H1 (cell line): ENCODE results near the gene SPC24.

Experiments used
- CTCF ChIP-seq, 3 experiments: IDR thresholded peaks; 1 replicate in 2 of 3; 2 replicates in 1 of 3; pipeline versions ENCODE4 v1.5.1 to v1.6.1; 2011; ENCODE audit warnings: low read length in 3 of 3, mild to moderate bottlenecking in 3 of 3, inconsistent platforms in 2 of 3, low read depth in 1 of 3, moderate library complexity in 1 of 3; ENCODE audit not compliant: insufficient read depth in 1 of 3; ENCODE audit errors: control extremely low read depth in 1 of 3
- EP300 ChIP-seq, 2 experiments: IDR thresholded peaks; 1 replicate in 1 of 2; 2 replicates in 1 of 2; pipeline ENCODE4 v1.6.1; 2011 to 2012; ENCODE audit warnings: low read depth in 2 of 2, low read length in 2 of 2, mild to moderate bottlenecking in 2 of 2, borderline replicate concordance in 1 of 2, inconsistent platforms in 1 of 2, moderate library complexity in 1 of 2
- EZH2 ChIP-seq: fragments of 200-600 bp; sonication (generic); IDR thresholded peaks from 2 replicates; pipeline ENCODE4 v1.7.1; 2012; ENCODE audit warnings: low read depth, mild to moderate bottlenecking, moderate library complexity, low read length, inconsistent platforms; ENCODE audit not compliant: severe bottlenecking
- KDM4A ChIP-seq: IDR thresholded peaks from one replicate; pipeline ENCODE4 v1.7.1; 2012; ENCODE audit warnings: low read depth, mild to moderate bottlenecking, moderate library complexity, low read length, inconsistent platforms; ENCODE audit not compliant: severe bottlenecking
- RXRA ChIP-seq: IDR thresholded peaks from 2 replicates; pipeline ENCODE4 v1.6.1; 2011; ENCODE audit warnings: low read depth, mild to moderate bottlenecking, low read length, moderate library complexity; ENCODE audit not compliant: insufficient read depth
- SUZ12 ChIP-seq: fragments of 200-600 bp; sonication (generic); IDR thresholded peaks from 2 replicates; pipeline ENCODE4 v1.6.1; 2012; ENCODE audit warnings: mild to moderate bottlenecking, inconsistent platforms, low read length, moderate library complexity, mixed read lengths
- TEAD4 ChIP-seq: IDR thresholded peaks from 2 replicates; pipeline ENCODE4 v1.6.1; 2012; ENCODE audit warnings: low read depth, low read length, inconsistent platforms, mixed read lengths
- YY1 ChIP-seq: IDR thresholded peaks from 2 replicates; pipeline ENCODE4 v1.6.1; 2011; ENCODE audit warnings: low read depth, mild to moderate bottlenecking, low read length
- ZNF274 ChIP-seq: IDR thresholded peaks from 2 replicates; pipeline ENCODE4 v1.7.0; 2012; ENCODE audit warnings: low read length, borderline replicate concordance; ENCODE audit errors: extremely low read depth

DNA sequence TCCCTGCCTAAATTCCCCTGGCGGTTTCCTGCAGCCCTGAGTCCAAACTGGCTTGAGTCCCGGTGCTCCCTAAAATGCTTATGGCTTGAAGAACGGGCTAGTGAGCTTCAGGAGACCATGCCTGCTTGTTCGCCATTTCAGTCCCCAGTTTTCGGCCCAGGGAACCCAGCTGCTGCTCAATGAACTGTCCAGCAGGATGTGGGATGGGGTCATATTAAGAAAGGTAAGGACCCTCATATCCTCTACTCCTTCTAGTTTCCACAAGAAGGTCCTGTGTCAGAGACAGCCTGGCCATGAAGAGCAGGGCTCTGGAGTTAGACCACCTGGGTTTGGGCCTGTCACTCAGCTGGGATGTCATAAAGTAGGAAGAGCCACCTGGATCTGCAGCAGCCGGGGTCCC, 17.0 kb upstream of the SPC24 start:
- TF ChIP-seq CTCF (IDR thresholded peaks at IDR 0.05; ENCODE audit: control extremely low read depth in 1 of 3, insufficient read depth in 1 of 3, low read depth in 1 of 3, low read length in 3 of 3) (no peak), EZH2 (no peak), SUZ12 (no peak), KDM4A (no peak), EP300 (IDR thresholded peaks at IDR 0.05; ENCODE audit: borderline replicate concordance in 1 of 2, low read depth in 2 of 2, low read length in 2 of 2) (no peak), ZNF274 (no peak), TEAD4 (no peak), RXRA (no peak), YY1 (no peak)
